ENCODE measurements around the gene LRIG3.
"Not testable (repeated sequence)": the region's sequence is repeated elsewhere in the genome, so short reads cannot be mapped to it uniquely, and the experiment has no call there.

GRCh38 chr12:58949954-58950738 is 29.8 kb upstream of the LRIG3 start:
- not testable (repeated sequence) for TF ChIP-seq CTCF (IDR thresholded peaks at IDR 0.05; ENCODE audit: low read depth, low read length, missing input control); RAD21 (IDR thresholded peaks at IDR 0.05); SP1 (IDR thresholded peaks at IDR 0.05); EGR1 (IDR thresholded peaks at IDR 0.05; ENCODE audit: low read depth in 2 of 2); YY1 (IDR thresholded peaks at IDR 0.05); MAX (IDR thresholded peaks at IDR 0.05)

All from liver (tissue), 3 donors.